ENCODE measurements around the gene GPAT2. TPM values are rescaled to one million over a fixed set of nuclear protein-coding genes. Genes with fewer than 3 reads are reported as not detected.
"Not testable (repeated sequence)": the region's sequence is repeated elsewhere in the genome, so short reads cannot be mapped to it uniquely, and the experiment has no call there.

The GPAT2 gene
- total and polyA plus RNA-seq, 5 donors = 1.1 to 3.1 (median 1.8) TPM

DNA sequence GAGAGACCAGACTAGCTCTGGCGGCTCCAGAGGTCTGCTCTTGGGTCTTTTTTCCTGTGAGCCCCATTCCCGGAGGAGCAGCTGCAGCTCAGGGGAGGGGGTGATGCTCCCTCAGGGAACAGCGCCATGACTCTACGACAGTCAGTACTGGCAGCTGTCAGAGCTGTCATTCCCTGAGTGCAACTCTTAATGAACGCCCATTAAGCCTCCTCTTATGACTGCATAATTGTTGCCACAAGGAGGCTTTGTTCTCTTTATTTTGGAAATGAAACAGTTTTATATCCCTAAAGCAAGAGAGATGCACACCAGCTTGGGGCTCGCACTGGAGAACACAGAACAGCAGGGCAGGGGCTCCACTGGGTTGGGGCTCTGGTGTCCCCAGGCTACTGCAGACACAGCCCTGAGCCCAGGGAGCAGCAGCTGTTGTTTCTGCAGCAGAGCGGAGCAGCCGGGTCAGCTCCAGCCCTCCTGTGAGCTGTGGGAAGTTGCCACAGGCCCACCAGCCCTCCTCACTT lies 37.3 kb upstream of the GPAT2 start:
- H3K27ac ChIP-seq (ENCODE audit: low read length); H3K9me3 ChIP-seq (ENCODE audit: control insufficient read depth, low read length); H3K4me3 ChIP-seq (ENCODE audit: low read length); H3K4me1 ChIP-seq (ENCODE audit: control insufficient read depth, insufficient read depth, low read length); H3K27me3 ChIP-seq (ENCODE audit: control insufficient read depth, insufficient read depth); ATAC-seq: not testable (repeated sequence)
- DNase-seq = peak in 1 of 3 donors; percentile 18
- intact Hi-C loops (cut with DNase I) = loop anchor here in 1 of 4 donors (5.0 kb wide), 1 partner anchor 45 kb away; the partner anchor contains the start of gene ADRA2B
- 68% methylated on average over 8 of the region's 8 CpGs for WGBS

GRCh38 chr2:96071087-96071976 lies 36.6 kb upstream of the GPAT2 start:
- H3K27ac ChIP-seq (ENCODE audit: low read length); H3K27me3 ChIP-seq (ENCODE audit: control insufficient read depth, insufficient read depth); H3K4me3 ChIP-seq (ENCODE audit: low read length); H3K4me1 ChIP-seq (ENCODE audit: control insufficient read depth, insufficient read depth, low read length); H3K9me3 ChIP-seq (ENCODE audit: control insufficient read depth, low read length): not testable (repeated sequence)
- intact Hi-C loops (cut with DNase I) = loop anchor here in 1 of 4 donors (5.0 kb wide), 1 partner anchor 46 kb away; the partner anchor contains the start of gene ADRA2B
- 84% methylated on average over 16 of the region's 16 CpGs for WGBS
- ATAC-seq (peak; percentile 15 to 38), DNase-seq (peak in 1 of 3 donors; percentile 22)

GRCh38 chr2:96070351-96070750 lies 35.6 kb upstream of the GPAT2 start:
- not testable (repeated sequence) for DNase-seq; H3K27ac ChIP-seq (ENCODE audit: low read length); ATAC-seq; H3K4me1 ChIP-seq (ENCODE audit: control insufficient read depth, insufficient read depth, low read length); H3K27me3 ChIP-seq (ENCODE audit: control insufficient read depth, insufficient read depth); H3K4me3 ChIP-seq (ENCODE audit: low read length); H3K9me3 ChIP-seq (ENCODE audit: control insufficient read depth, low read length)
- intact Hi-C loops (cut with DNase I) = loop anchor here in 1 of 4 donors (5.0 kb wide), 1 partner anchor 47 kb away; the partner anchor contains the start of gene ADRA2B
- WGBS = 86% methylated on average over 5 of the region's 5 CpGs

GRCh38 chr2:96069878-96070277 lies 35.2 kb upstream of the GPAT2 start:
- not testable (repeated sequence) for ATAC-seq; H3K4me1 ChIP-seq (ENCODE audit: control insufficient read depth, insufficient read depth, low read length); H3K27me3 ChIP-seq (ENCODE audit: control insufficient read depth, insufficient read depth); H3K9me3 ChIP-seq (ENCODE audit: control insufficient read depth, low read length); H3K4me3 ChIP-seq (ENCODE audit: low read length); DNase-seq; H3K27ac ChIP-seq (ENCODE audit: low read length)
- intact Hi-C loops (cut with DNase I) = loop anchor here in 1 of 4 donors (5.0 kb wide), 1 partner anchor 47 kb away; the partner anchor contains the start of gene ADRA2B
- WGBS = 42% methylated on average over 6 of the region's 8 CpGs

- H3K4me3 ChIP-seq (ENCODE audit: low read length); ATAC-seq; intact Hi-C loops (cut with DNase I); H3K4me1 ChIP-seq (ENCODE audit: control insufficient read depth, insufficient read depth, low read length); H3K27me3 ChIP-seq (ENCODE audit: control insufficient read depth, insufficient read depth); H3K27ac ChIP-seq (ENCODE audit: low read length); H3K9me3 ChIP-seq (ENCODE audit: control insufficient read depth, low read length): not testable (repeated sequence)
- 78% methylated on average over 9 of the region's 9 CpGs for WGBS
- DNase-seq = peak in 1 of 3 donors; percentile 43
These were observed 33.3 kb upstream of the GPAT2 start for GRCh38 chr2:96067902-96068581.

DNA sequence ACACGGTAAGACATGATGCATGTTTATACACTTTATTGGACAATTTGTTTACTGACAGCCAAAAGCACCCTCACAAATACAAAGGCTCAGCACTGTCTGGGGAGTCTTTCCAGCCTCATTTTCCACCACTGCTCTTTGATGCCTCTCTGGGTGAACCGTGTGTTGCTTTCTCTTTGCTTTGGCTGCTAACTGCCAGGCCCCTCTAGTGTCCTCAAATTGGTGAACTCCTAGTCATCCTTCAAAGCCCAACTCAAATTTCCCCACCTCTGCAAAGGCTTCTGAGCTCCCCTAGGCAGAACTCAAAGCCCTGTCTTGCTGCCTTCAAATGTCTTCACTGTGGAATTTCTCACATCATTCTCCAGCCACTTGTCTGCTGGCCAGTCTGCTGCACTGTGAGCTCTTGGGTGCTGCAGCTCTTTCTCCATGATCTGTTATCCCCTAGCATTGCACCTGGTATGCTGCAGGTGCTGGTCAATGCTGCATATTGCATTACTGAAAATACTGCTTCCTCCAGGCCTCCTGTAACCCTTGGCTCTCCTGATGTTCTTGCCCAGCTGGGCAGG lies 32.5 kb upstream of the GPAT2 start:
- WGBS = 80% methylated on average over 2 of the region's 2 CpGs
- H3K4me1 ChIP-seq (ENCODE audit: control insufficient read depth, insufficient read depth, low read length); intact Hi-C loops (cut with DNase I); DNase-seq; H3K27me3 ChIP-seq (ENCODE audit: control insufficient read depth, insufficient read depth); ATAC-seq; H3K4me3 ChIP-seq (ENCODE audit: low read length); H3K27ac ChIP-seq (ENCODE audit: low read length); H3K9me3 ChIP-seq (ENCODE audit: control insufficient read depth, low read length): not testable (repeated sequence)

GRCh38 chr2:96066511-96066910 lies 31.8 kb upstream of the GPAT2 start:
- intact Hi-C loops (cut with DNase I); DNase-seq: not testable (repeated sequence)
- 97% methylated on average over 4 of the region's 7 CpGs for whole genome bisulfite sequencing

GRCh38 chr2:96065954-96066353 lies 31.2 kb upstream of the GPAT2 start:
- intact Hi-C loops (cut with DNase I); H3K27me3 ChIP-seq (ENCODE audit: control insufficient read depth, insufficient read depth): not testable (repeated sequence)
- 86% methylated on average over 4 of the region's 4 CpGs for WGBS

More at GRCh38 chr2:96066511-96066910, 31.8 kb upstream of the GPAT2 start:
- H3K27me3 ChIP-seq (ENCODE audit: control insufficient read depth, insufficient read depth); H3K4me3 ChIP-seq (ENCODE audit: low read length); H3K4me1 ChIP-seq (ENCODE audit: control insufficient read depth, insufficient read depth, low read length); ATAC-seq; H3K27ac ChIP-seq (ENCODE audit: low read length); H3K9me3 ChIP-seq (ENCODE audit: control insufficient read depth, low read length): not testable (repeated sequence)

DNA sequence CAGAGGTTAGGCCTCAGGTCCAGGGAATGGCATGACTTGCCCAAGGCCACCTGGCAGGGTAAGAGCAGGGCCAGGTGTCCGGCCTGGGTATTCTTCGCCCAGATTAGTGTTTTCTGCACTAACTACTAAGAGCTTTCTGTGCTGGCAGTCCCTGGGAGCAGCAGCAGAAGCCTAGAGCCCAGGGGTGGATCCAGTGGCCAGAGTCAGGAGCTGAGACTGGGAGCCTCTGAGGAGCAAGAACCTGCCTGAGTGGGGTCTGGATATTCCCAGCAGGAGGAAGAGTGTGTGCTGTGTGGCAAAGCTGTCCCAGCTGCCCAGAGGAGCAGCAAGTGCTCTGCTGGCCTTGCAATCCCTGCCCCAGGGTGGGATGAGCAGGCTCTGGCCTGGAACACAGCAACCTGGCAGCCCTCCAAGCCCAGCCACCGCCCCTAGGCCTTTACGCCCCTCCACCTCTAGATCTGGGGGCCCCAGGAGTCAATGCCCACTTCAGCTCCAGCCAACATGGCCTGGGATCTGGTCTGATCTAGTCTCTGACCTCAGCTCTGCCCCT lies 30.7 kb upstream of the GPAT2 start:
- Histone ChIP-seq H3K27ac (ENCODE audit: low read length) (no peak overlapping the region), H3K9me3 (ENCODE audit: control insufficient read depth, low read length) (no peaks in the 10 kb centered on the region), H3K4me1 (ENCODE audit: control insufficient read depth, insufficient read depth, low read length) (no peaks in the 10 kb centered on the region), H3K27me3 (ENCODE audit: control insufficient read depth, insufficient read depth) (no peaks in the 10 kb centered on the region), H3K4me3 (ENCODE audit: low read length) (no peak overlapping the region)
- ATAC-seq = no peak
- 76% methylated on average over 4 of the region's 4 CpGs for WGBS
- peak in 1 of 3 donors; percentile 58 for DNase-seq
- intact Hi-C loops (cut with DNase I) = no loop called here

More at GRCh38 chr2:96065954-96066353, 31.2 kb upstream of the GPAT2 start:
- DNase-seq; H3K9me3 ChIP-seq (ENCODE audit: control insufficient read depth, low read length); H3K27ac ChIP-seq (ENCODE audit: low read length); H3K4me1 ChIP-seq (ENCODE audit: control insufficient read depth, insufficient read depth, low read length); H3K4me3 ChIP-seq (ENCODE audit: low read length): not testable (repeated sequence)
- peak in 1 of 2 donors; percentile 2 for ATAC-seq

- H3K9me3 ChIP-seq (ENCODE audit: control insufficient read depth, low read length); H3K4me1 ChIP-seq (ENCODE audit: control insufficient read depth, insufficient read depth, low read length); ATAC-seq; H3K27me3 ChIP-seq (ENCODE audit: control insufficient read depth, insufficient read depth); H3K27ac ChIP-seq (ENCODE audit: low read length); DNase-seq; H3K4me3 ChIP-seq (ENCODE audit: low read length); intact Hi-C loops (cut with DNase I): not testable (repeated sequence)
These were observed 30.0 kb upstream of the GPAT2 start for GRCh38 chr2:96064760-96065159.
